ENCODE measurements around the gene KRT74. TPM values are rescaled to one million over a fixed set of nuclear protein-coding genes. Genes with fewer than 3 reads are reported as not detected.

The KRT74 gene
- total and polyA plus RNA-seq, 5 donors, result 0.14 to 2.2 (median 0.82) TPM

GRCh38 chr12:52535574-52535973 is 38.1 kb downstream of the KRT74 start:
- Histone ChIP-seq H3K27ac (ENCODE audit: low read length) (no peak overlapping the region), H3K27me3 (ENCODE audit: control insufficient read depth, insufficient read depth) (no peaks in the 10 kb centered on the region), H3K4me3 (ENCODE audit: low read length) (no peak overlapping the region), H3K9me3 (ENCODE audit: control insufficient read depth, low read length) (no peaks in the 10 kb centered on the region), H3K4me1 (ENCODE audit: control insufficient read depth, insufficient read depth, low read length) (no peaks in the 10 kb centered on the region)
- 0% methylated on average over 1 of the region's 1 CpG for WGBS
- DNase-seq, result no peak
- ATAC-seq, result no peak
- intact Hi-C loops (cut with DNase I), result no loop called here

GRCh38 chr12:52534482-52534881 is 39.2 kb downstream of the KRT74 start:
- no peak overlapping the region for H3K27ac ChIP-seq (ENCODE audit: low read length)
- DNase-seq (no peak), ATAC-seq (no peak)
- intact Hi-C loops (cut with DNase I), result no loop called here
- no peaks in the 10 kb centered on the region for H3K27me3 ChIP-seq (ENCODE audit: control insufficient read depth, insufficient read depth)
- no peaks in the 10 kb centered on the region for H3K9me3 ChIP-seq (ENCODE audit: control insufficient read depth, low read length)
- 77% methylated on average over 5 of the region's 5 CpGs for WGBS
- H3K4me3 ChIP-seq (ENCODE audit: low read length), result no peak overlapping the region
- H3K4me1 ChIP-seq (ENCODE audit: control insufficient read depth, insufficient read depth, low read length), result no peaks in the 10 kb centered on the region

- no peak for ATAC-seq
- H3K27me3 ChIP-seq (ENCODE audit: control insufficient read depth, insufficient read depth), result no peaks in the 10 kb centered on the region
- no peaks in the 10 kb centered on the region for H3K9me3 ChIP-seq (ENCODE audit: control insufficient read depth, low read length)
- intact Hi-C loops (cut with DNase I), result no loop called here
- no peaks in the 10 kb centered on the region for H3K4me1 ChIP-seq (ENCODE audit: control insufficient read depth, insufficient read depth, low read length)
- DNase-seq, result no peak
- no peak overlapping the region for H3K4me3 ChIP-seq (ENCODE audit: low read length)
- 71% methylated on average over 10 of the region's 10 CpGs for WGBS
- H3K27ac ChIP-seq (ENCODE audit: low read length), result no peak overlapping the region
Measured at GRCh38 chr12:52533686-52534470, 39.8 kb downstream of the KRT74 start.

- ATAC-seq (no peak), DNase-seq (no peak)
- H3K27me3 ChIP-seq (ENCODE audit: control insufficient read depth, insufficient read depth), result no peaks in the 10 kb centered on the region
- no peak overlapping the region for H3K4me3 ChIP-seq (ENCODE audit: low read length)
- WGBS, result 65% methylated on average over 4 of the region's 4 CpGs
- no peak overlapping the region for H3K27ac ChIP-seq (ENCODE audit: low read length)
- no peaks in the 10 kb centered on the region for H3K4me1 ChIP-seq (ENCODE audit: control insufficient read depth, insufficient read depth, low read length)
- H3K9me3 ChIP-seq (ENCODE audit: control insufficient read depth, low read length), result no peaks in the 10 kb centered on the region
- intact Hi-C loops (cut with DNase I), result no loop called here
Measured at GRCh38 chr12:52532636-52533035, 41.0 kb downstream of the KRT74 start.

- intact Hi-C loops (cut with DNase I), result no loop called here
- ATAC-seq (no peak), DNase-seq (no peak)
- Histone ChIP-seq H3K4me1 (ENCODE audit: control insufficient read depth, insufficient read depth, low read length) (no peaks in the 10 kb centered on the region), H3K27me3 (ENCODE audit: control insufficient read depth, insufficient read depth) (no peaks in the 10 kb centered on the region), H3K27ac (ENCODE audit: low read length) (no peak overlapping the region), H3K9me3 (ENCODE audit: control insufficient read depth, low read length) (no peaks in the 10 kb centered on the region), H3K4me3 (ENCODE audit: low read length) (no peak overlapping the region)
- WGBS, result 60% methylated on average over 18 of the region's 18 CpGs
Measured at GRCh38 chr12:52531566-52532300, 41.9 kb downstream of the KRT74 start.

GRCh38 chr12:52530905-52531304 is 42.7 kb downstream of the KRT74 start:
- H3K9me3 ChIP-seq (ENCODE audit: control insufficient read depth, low read length), result no peaks in the 10 kb centered on the region
- H3K4me1 ChIP-seq (ENCODE audit: control insufficient read depth, insufficient read depth, low read length), result no peaks in the 10 kb centered on the region
- 74% methylated on average over 2 of the region's 2 CpGs for WGBS
- intact Hi-C loops (cut with DNase I), result no loop called here
- H3K27me3 ChIP-seq (ENCODE audit: control insufficient read depth, insufficient read depth), result no peaks in the 10 kb centered on the region
- ATAC-seq, result no peak
- no peak overlapping the region for H3K4me3 ChIP-seq (ENCODE audit: low read length)
- no peak overlapping the region for H3K27ac ChIP-seq (ENCODE audit: low read length)
- no peak for DNase-seq

GRCh38 chr12:52530366-52530765 is 43.3 kb downstream of the KRT74 start:
- Histone ChIP-seq H3K27me3 (ENCODE audit: control insufficient read depth, insufficient read depth) (no peaks in the 10 kb centered on the region), H3K4me3 (ENCODE audit: low read length) (no peak overlapping the region), H3K9me3 (ENCODE audit: control insufficient read depth, low read length) (no peaks in the 10 kb centered on the region), H3K27ac (ENCODE audit: low read length) (no peak overlapping the region), H3K4me1 (ENCODE audit: control insufficient read depth, insufficient read depth, low read length) (no peaks in the 10 kb centered on the region)
- ATAC-seq (no peak), DNase-seq (no peak)
- 62% methylated on average over 2 of the region's 2 CpGs for WGBS
- intact Hi-C loops (cut with DNase I), result no loop called here

GRCh38 chr12:52529846-52530245 is 43.8 kb downstream of the KRT74 start:
- Histone ChIP-seq H3K27ac (ENCODE audit: low read length) (no peak overlapping the region), H3K4me3 (ENCODE audit: low read length) (no peak overlapping the region), H3K4me1 (ENCODE audit: control insufficient read depth, insufficient read depth, low read length) (no peaks in the 10 kb centered on the region), H3K9me3 (ENCODE audit: control insufficient read depth, low read length) (no peaks in the 10 kb centered on the region), H3K27me3 (ENCODE audit: control insufficient read depth, insufficient read depth) (no peaks in the 10 kb centered on the region)
- WGBS, result 94% methylated on average over 9 of the region's 9 CpGs
- DNase-seq, result no peak
- ATAC-seq, result no peak
- intact Hi-C loops (cut with DNase I), result no loop called here

GRCh38 chr12:52529417-52529816 is 44.2 kb downstream of the KRT74 start:
- 85% methylated on average over 2 of the region's 2 CpGs for WGBS
- Histone ChIP-seq H3K27ac (ENCODE audit: low read length) (no peak overlapping the region), H3K27me3 (ENCODE audit: control insufficient read depth, insufficient read depth) (no peaks in the 10 kb centered on the region), H3K9me3 (ENCODE audit: control insufficient read depth, low read length) (no peaks in the 10 kb centered on the region), H3K4me3 (ENCODE audit: low read length) (no peak overlapping the region), H3K4me1 (ENCODE audit: control insufficient read depth, insufficient read depth, low read length) (no peaks in the 10 kb centered on the region)
- intact Hi-C loops (cut with DNase I), result no loop called here
- no peak for ATAC-seq
- no peak for DNase-seq

GRCh38 chr12:52528641-52529143 is 45.0 kb downstream of the KRT74 start:
- WGBS, result 83% methylated on average over 8 of the region's 8 CpGs
- Histone ChIP-seq H3K27ac (ENCODE audit: low read length) (no peak overlapping the region), H3K27me3 (ENCODE audit: control insufficient read depth, insufficient read depth) (no peaks in the 10 kb centered on the region), H3K4me1 (ENCODE audit: control insufficient read depth, insufficient read depth, low read length) (no peaks in the 10 kb centered on the region), H3K4me3 (ENCODE audit: low read length) (no peak overlapping the region), H3K9me3 (ENCODE audit: control insufficient read depth, low read length) (no peaks in the 10 kb centered on the region)
- ATAC-seq (no peak), DNase-seq (no peak)
- intact Hi-C loops (cut with DNase I), result no loop called here

GRCh38 chr12:52527121-52527800 is 46.4 kb downstream of the KRT74 start:
- no peak for ATAC-seq
- no peak for DNase-seq
- Histone ChIP-seq H3K9me3 (ENCODE audit: control insufficient read depth, low read length) (no peaks in the 10 kb centered on the region), H3K4me1 (ENCODE audit: control insufficient read depth, insufficient read depth, low read length) (no peaks in the 10 kb centered on the region), H3K27me3 (ENCODE audit: control insufficient read depth, insufficient read depth) (no peaks in the 10 kb centered on the region), H3K27ac (ENCODE audit: low read length) (no peak overlapping the region), H3K4me3 (ENCODE audit: low read length) (no peak overlapping the region)
- WGBS, result 50% methylated on average over 4 of the region's 4 CpGs
- intact Hi-C loops (cut with DNase I), result no loop called here
